T-cell (primary cell): ENCODE results near the gene RNASE7. TPM values are rescaled to one million over a fixed set of nuclear protein-coding genes. Genes with fewer than 3 reads are reported as not detected.

ENCODE experiments used
- ATAC-seq, 4 experiments: fragments of 200-7000 bp in 3 of 4; fragments of 150-1000 bp in 1 of 4; cut with Tn5 transposase; replicated peaks in 1 of 4; 1 replicate in 3 of 4; 2 replicates in 1 of 4; pipeline ENCODE4 v1.10.0; 2021; ENCODE audit warnings: moderate library complexity in 3 of 4, mild to moderate bottlenecking in 2 of 4, moderate number of reproducible peaks in 1 of 4
- CTCF ChIA-PET, 2 donors: fragments of 300-600 bp; sonication (Branson Sonifier 250); formaldehyde crosslinking; loops; one replicate each; lab custom pipeline; 2022; ENCODE audit warnings: antibody characterized with exemption in 2 of 2; lab: Charles Lee
- POLR2A ChIA-PET, 2 donors: fragments of 300-600 bp; sonication (Branson Sonifier 250); formaldehyde crosslinking; loops; one replicate each; lab custom pipeline; 2022; ENCODE audit warnings: antibody characterized with exemption in 2 of 2; lab: Charles Lee
- DNase-seq, 35 experiments: peaks; one replicate each; pipeline versions ENCODE4 v3.0.0 to v3.0.0-alpha.2; 2013 to 2023
- H3K27ac ChIP-seq: one replicate; pipeline ENCODE4 v1.5.1; 2013; ENCODE audit warnings: low read length
- H3K27me3 ChIP-seq, 2 experiments: replicated peaks in 1 of 2; 1 replicate in 1 of 2; 2 replicates in 1 of 2; pipeline versions ENCODE4 v1.6.1 to v1.7.0; 2013; ENCODE audit warnings: low read length in 1 of 2, mixed read lengths in 1 of 2; ENCODE audit not compliant: control insufficient read depth in 2 of 2, insufficient read depth in 2 of 2; ENCODE audit errors: extremely low read depth in 1 of 2
- H3K36me3 ChIP-seq, 2 donors: 1 replicate in 1 of 2; 2 replicates in 1 of 2; pipeline versions ENCODE4 v1.6.1 to v1.7.0; 2013; ENCODE audit warnings: low read length in 1 of 2; ENCODE audit not compliant: control insufficient read depth in 2 of 2, insufficient read depth in 1 of 2; ENCODE audit errors: extremely low read depth in 1 of 2
- H3K4me1 ChIP-seq, 2 experiments: 1 replicate in 1 of 2; 2 replicates in 1 of 2; pipeline versions ENCODE4 v1.6.1 to v1.7.0; 2013; ENCODE audit warnings: low read length in 2 of 2, mixed read lengths in 1 of 2; ENCODE audit not compliant: insufficient read depth in 2 of 2, control insufficient read depth in 1 of 2; ENCODE audit errors: extremely low read depth in 1 of 2
- H3K4me3 ChIP-seq, 2 donors: 1 replicate in 1 of 2; 2 replicates in 1 of 2; pipeline versions ENCODE4 v1.5.1 to v1.7.0; 2013; ENCODE audit warnings: mild to moderate bottlenecking in 2 of 2, low read length in 1 of 2, moderate library complexity in 1 of 2; ENCODE audit not compliant: control insufficient read depth in 1 of 2; ENCODE audit errors: extremely low read depth in 1 of 2
- H3K9me3 ChIP-seq: 2 replicates; pipeline ENCODE4 v1.7.0; 2013
- H3K27ac Mint-ChIP-seq, 2 donors: one replicate each; pipeline ENCODE4 v1.8.0; 2020 to 2021; ENCODE audit warnings: mild to moderate bottlenecking in 2 of 2, mixed read lengths in 2 of 2
- H3K27me3 Mint-ChIP-seq, 2 donors: one replicate each; pipeline ENCODE4 v1.8.0; 2021 to 2022; ENCODE audit warnings: mixed read lengths in 2 of 2
- H3K36me3 Mint-ChIP-seq: one replicate; pipeline ENCODE4 v1.8.0; 2021; ENCODE audit warnings: mixed read lengths
- H3K4me1 Mint-ChIP-seq, 3 donors: one replicate each; pipeline ENCODE4 v1.8.0; 2020 to 2022; ENCODE audit warnings: mixed read lengths in 3 of 3, mild to moderate bottlenecking in 1 of 3
- H3K4me3 Mint-ChIP-seq, 3 donors: one replicate each; pipeline ENCODE4 v1.8.0; 2020 to 2022; ENCODE audit warnings: mild to moderate bottlenecking in 3 of 3, mixed read lengths in 3 of 3, moderate library complexity in 3 of 3
- H3K9me3 Mint-ChIP-seq, 3 donors: one replicate each; pipeline ENCODE4 v1.8.0; 2020 to 2022; ENCODE audit warnings: mixed read lengths in 3 of 3
- WGBS: methylation state at CpG from one replicate; pipeline ENCODE4 v1.1.5; 2013; ENCODE audit warnings: missing lambda C conversion rate; ENCODE audit not compliant: insufficient coverage; 5-methylcytosine and 5-hydroxymethylcytosine counted together
- total RNA-seq, 35 experiments: library from RNA in 6 of 35; stranded (reverse) in 6 of 35; fragments of 120-200 nt in 1 of 35; gene quantifications; one replicate each; pipeline versions ENCODE4 v1.2.1 to v1.2.4 and lab custom pipeline; 2013 to 2026

Gene RNASE7
- total RNA-seq, 5 donors from 2014 or later (not counting 1 experiment from before 2014, with no cell fraction given), result not detected

- Histone ChIP-seq H3K27ac (peak overlapping the region; percentile 96), H3K4me3 (no peak overlapping the region), H3K36me3 (peaks cover 0 to 4% of the 10 kb centered on the region in 2 donors), H3K4me1 (peaks cover 3 to 32% of the 10 kb centered on the region in 2 experiments), H3K9me3 (no peaks in the 10 kb centered on the region), H3K27me3 (no peaks in the 10 kb centered on the region)
- Mint-ChIP-seq H3K27ac (peak overlapping the region in 1 of 2 donors; percentile 3), H3K36me3 (peaks cover 3% of the 10 kb centered on the region), H3K4me1 (peaks cover 27 to 39% (median 38%) of the 10 kb centered on the region in 3 donors), H3K4me3 (no peak overlapping the region), H3K27me3 (no peaks in the 10 kb centered on the region), H3K9me3 (no peaks in the 10 kb centered on the region)
- ATAC-seq (no peak), DNase-seq (no peak)
- POLR2A ChIA-PET, result no interaction called here
- 84% methylated on average over 4 of the region's 4 CpGs for WGBS
- CTCF ChIA-PET, result interaction anchor here (0.5 to 3.9 kb wide), 9 partner anchors 10 to 74 kb away, joined by 3 to 61 read pairs (median 12); partner anchors contain the start of genes ARHGEF40 (in 1 of the 2) and ZNF219 (in 1 of the 2)
Measured at GRCh38 chr14:21088687-21089086, 46.5 kb downstream of the RNASE7 start.

GRCh38 chr14:21089271-21089670 is 47.1 kb downstream of the RNASE7 start:
- H3K4me1 ChIP-seq, result peaks cover 3 to 32% of the 10 kb centered on the region in 2 experiments
- DNase-seq (no peak), ATAC-seq (no peak)
- H3K4me3 ChIP-seq, result no peak overlapping the region
- ChIA-PET CTCF (interaction anchor here (0.6 to 3.9 kb wide), 10 partner anchors 9 to 105 kb away, joined by 3 to 61 read pairs (median 10); partner anchors contain the start of genes ARHGEF40 (in 1 of the 2) and ZNF219 (in 1 of the 2)), POLR2A (no interaction called here)
- H3K27ac Mint-ChIP-seq, result no peak overlapping the region
- peaks cover 3% of the 10 kb centered on the region for H3K36me3 Mint-ChIP-seq
- H3K9me3 Mint-ChIP-seq, result no peaks in the 10 kb centered on the region
- WGBS, result no CpG with 5 or more reads among the region's 1 CpG
- peaks cover 27 to 39% (median 38%) of the 10 kb centered on the region in 3 donors for H3K4me1 Mint-ChIP-seq
- H3K9me3 ChIP-seq, result no peaks in the 10 kb centered on the region
- H3K27me3 Mint-ChIP-seq, result no peaks in the 10 kb centered on the region
- H3K4me3 Mint-ChIP-seq, result no peak overlapping the region
- H3K27ac ChIP-seq, result peak overlapping the region; percentile 96
- H3K27me3 ChIP-seq, result no peaks in the 10 kb centered on the region
- peaks cover 0 to 4% of the 10 kb centered on the region in 2 donors for H3K36me3 ChIP-seq

GRCh38 chr14:21089877-21090193 is 47.7 kb downstream of the RNASE7 start:
- Histone ChIP-seq H3K27ac (no peak overlapping the region), H3K27me3 (no peaks in the 10 kb centered on the region), H3K4me1 (peaks cover 3 to 32% of the 10 kb centered on the region in 2 experiments), H3K4me3 (no peak overlapping the region), H3K36me3 (peaks cover 0 to 4% of the 10 kb centered on the region in 2 donors), H3K9me3 (no peaks in the 10 kb centered on the region)
- H3K36me3 Mint-ChIP-seq, result peaks cover 3% of the 10 kb centered on the region
- WGBS, result 77% methylated on average over 3 of the region's 5 CpGs
- no peak overlapping the region for H3K27ac Mint-ChIP-seq
- DNase-seq (no peak), ATAC-seq (no peak)
- no peaks in the 10 kb centered on the region for H3K9me3 Mint-ChIP-seq
- POLR2A ChIA-PET, result no interaction called here
- H3K27me3 Mint-ChIP-seq, result no peaks in the 10 kb centered on the region
- peaks cover 27 to 39% (median 38%) of the 10 kb centered on the region in 3 donors for H3K4me1 Mint-ChIP-seq
- H3K4me3 Mint-ChIP-seq, result no peak overlapping the region
- CTCF ChIA-PET, result interaction anchor here (0.6 to 3.9 kb wide), 9 partner anchors 9 to 104 kb away, joined by 3 to 61 read pairs (median 12); partner anchors contain the start of gene ZNF219 (in 1 of the 2)

GRCh38 chr14:21090194-21090939 is 48.2 kb downstream of the RNASE7 start:
- no peak overlapping the region for H3K27ac Mint-ChIP-seq
- WGBS, result 94% methylated on average over 33 of the region's 45 CpGs
- POLR2A ChIA-PET, result no interaction called here
- no peaks in the 10 kb centered on the region for H3K9me3 ChIP-seq
- DNase-seq (peak in 4 of 35 experiments; percentile 12 to 44 (median 32)), ATAC-seq (no peak)
- CTCF ChIA-PET, result interaction anchor here (0.6 to 3.9 kb wide), 6 partner anchors 14 to 118 kb away, joined by 4 to 61 read pairs (median 13); no protein-coding TSS in a partner anchor
- H3K4me3 ChIP-seq, result no peak overlapping the region
- H3K4me1 ChIP-seq, result peaks cover 3 to 32% of the 10 kb centered on the region in 2 experiments
- H3K9me3 Mint-ChIP-seq, result no peaks in the 10 kb centered on the region
- H3K27me3 Mint-ChIP-seq, result no peaks in the 10 kb centered on the region
- no peak overlapping the region for H3K4me3 Mint-ChIP-seq
- H3K4me1 Mint-ChIP-seq, result peaks cover 27 to 39% (median 38%) of the 10 kb centered on the region in 3 donors
- H3K36me3 Mint-ChIP-seq, result peaks cover 3% of the 10 kb centered on the region
- no peaks in the 10 kb centered on the region for H3K27me3 ChIP-seq
- peaks cover 0 to 4% of the 10 kb centered on the region in 2 donors for H3K36me3 ChIP-seq
- no peak overlapping the region for H3K27ac ChIP-seq

GRCh38 chr14:21090940-21091663 is 48.9 kb downstream of the RNASE7 start:
- Histone ChIP-seq H3K4me3 (no peak overlapping the region), H3K4me1 (peaks cover 3 to 32% of the 10 kb centered on the region in 2 experiments), H3K9me3 (no peaks in the 10 kb centered on the region), H3K27me3 (no peaks in the 10 kb centered on the region), H3K36me3 (peaks cover 0 to 4% of the 10 kb centered on the region in 2 donors), H3K27ac (no peak overlapping the region)
- no peak for ATAC-seq
- no peak overlapping the region for H3K27ac Mint-ChIP-seq
- POLR2A ChIA-PET, result interaction anchor here in 1 of 2 donors (0.7 kb wide), 1 partner anchor 102 kb away, joined by 3 read pairs; no protein-coding TSS in a partner anchor
- peaks cover 3% of the 10 kb centered on the region for H3K36me3 Mint-ChIP-seq
- CTCF ChIA-PET, result interaction anchor here (0.6 to 3.9 kb wide), 7 partner anchors 13 to 119 kb away, joined by 4 to 50 read pairs (median 24); partner anchors contain the start of gene ARHGEF40 (in 1 of the 2)
- no peak overlapping the region for H3K4me3 Mint-ChIP-seq
- H3K4me1 Mint-ChIP-seq, result peaks cover 26 to 35% (median 34%) of the 10 kb centered on the region in 3 donors
- WGBS, result 98% methylated on average over 35 of the region's 45 CpGs
- H3K27me3 Mint-ChIP-seq, result no peaks in the 10 kb centered on the region
- H3K9me3 Mint-ChIP-seq, result no peaks in the 10 kb centered on the region
- no peak for DNase-seq

GRCh38 chr14:21091821-21092272 is 49.7 kb downstream of the RNASE7 start:
- H3K27ac ChIP-seq, result no peak overlapping the region
- Mint-ChIP-seq H3K9me3 (no peaks in the 10 kb centered on the region), H3K4me3 (no peak overlapping the region), H3K27me3 (no peaks in the 10 kb centered on the region), H3K36me3 (peaks cover 3% of the 10 kb centered on the region), H3K27ac (no peak overlapping the region), H3K4me1 (peaks cover 22 to 32% (median 28%) of the 10 kb centered on the region in 3 donors)
- ChIA-PET CTCF (interaction anchor here (0.6 to 4.8 kb wide), 16 partner anchors 9 to 121 kb away, joined by 3 to 68 read pairs (median 6); partner anchors contain the start of genes ARHGEF40 (in 1 of the 2) and TMEM253 (in 1 of the 2)), POLR2A (interaction anchor here in 1 of 2 donors (0.6 to 0.7 kb wide), 2 partner anchors 101 to 762 kb away, joined by 3 to 4 read pairs; no protein-coding TSS in a partner anchor)
- no peaks in the 10 kb centered on the region for H3K27me3 ChIP-seq
- H3K4me1 ChIP-seq, result peaks cover 3 to 29% of the 10 kb centered on the region in 2 experiments
- DNase-seq, result no peak
- ATAC-seq, result no peak
- H3K36me3 ChIP-seq, result peaks cover 0 to 4% of the 10 kb centered on the region in 2 donors
- H3K9me3 ChIP-seq, result no peaks in the 10 kb centered on the region
- no peak overlapping the region for H3K4me3 ChIP-seq
- 94% methylated on average over 42 of the region's 42 CpGs for WGBS
